Breast epithelium (tissue), 4 donors: Measurements from ENCODE around the gene SH3BP1. TPM values are rescaled to one million over a fixed set of nuclear protein-coding genes. Genes with fewer than 3 reads are reported as not detected.
"Not testable (repeated sequence)": the region's sequence is repeated elsewhere in the genome, so short reads cannot be mapped to it uniquely, and the experiment has no call there.

Source experiments
- DNase-seq, 2 donors: peaks; one replicate each; pipeline ENCODE4 v3.0.0-alpha.2; 2019; ENCODE audit warnings: low spot score in 2 of 2
- H3K27ac ChIP-seq, 2 donors: fragments of 200-600 bp; sonication (generic) in 1 of 2; one replicate each; pipeline ENCODE4 v1.5.1; 2016 to 2019; ENCODE audit warnings: mild to moderate bottlenecking in 1 of 2
- H3K27me3 ChIP-seq, 2 donors: fragments of 200-600 bp; sonication (generic) in 1 of 2; one replicate each; pipeline versions ENCODE4 v1.5.1 to v1.6.0; 2017 to 2019; ENCODE audit warnings: control low read depth in 1 of 2, mild to moderate bottlenecking in 1 of 2
- H3K36me3 ChIP-seq: fragments of 200-600 bp; one replicate; pipeline ENCODE4 v1.5.1; 2019
- H3K4me1 ChIP-seq, 2 donors: fragments of 200-600 bp; sonication (generic); one replicate each; pipeline ENCODE4 v1.5.1; 2016 to 2019; ENCODE audit warnings: control low read depth in 1 of 2
- H3K4me3 ChIP-seq, 3 donors: fragments of 200-600 bp; sonication (generic); 1 replicate in 2 of 3; 2 replicates in 1 of 3; pipeline ENCODE4 v1.5.1; 2016 to 2019; ENCODE audit warnings: mild to moderate bottlenecking in 3 of 3, moderate library complexity in 2 of 3
- H3K9me3 ChIP-seq, 2 donors: fragments of 200-600 bp; sonication (generic) in 1 of 2; one replicate each; pipeline ENCODE4 v1.5.1; 2016 to 2019; ENCODE audit warnings: control low read depth in 1 of 2
- POLR2A ChIP-seq: fragments of 450-650 bp; IDR thresholded peaks from one replicate; pipeline ENCODE4 v1.6.1; 2016; ENCODE audit warnings: antibody characterized with exemption, mild to moderate bottlenecking, moderate library complexity
- POLR2AphosphoS5 ChIP-seq, 3 donors: sonication (generic); formaldehyde crosslinking; IDR thresholded peaks; one replicate each; pipeline ENCODE4 v1.6.1; 2017; ENCODE audit warnings: antibody characterized with exemption in 3 of 3
- intact Hi-C: fragments of 100-400 bp; cut with DNase I; formaldehyde crosslinking; loops from one replicate; pipeline ENCODE4 v1.15.1; 2023; ENCODE audit warnings: low total_unique reads
- total RNA-seq, 3 donors: library from RNA; depleted of rRNA; stranded (reverse); fragments of >200 nt; gene quantifications; one replicate each; pipeline ENCODE4 v1.1.0, GENCODE V29; 2016
- TF ChIP-seq, protein P1 (sequence below), 3 donors: fragments of 450-650 bp; IDR thresholded peaks; one replicate each; pipeline ENCODE4 v1.5.1; 2016 to 2017; ENCODE audit warnings: antibody characterized with exemption in 3 of 3, mild to moderate bottlenecking in 3 of 3, moderate library complexity in 3 of 3

The SH3BP1 gene
- total RNA-seq, 3 donors from 2014 or later: 3.8 to 8.8 (median 7.3) TPM

DNA sequence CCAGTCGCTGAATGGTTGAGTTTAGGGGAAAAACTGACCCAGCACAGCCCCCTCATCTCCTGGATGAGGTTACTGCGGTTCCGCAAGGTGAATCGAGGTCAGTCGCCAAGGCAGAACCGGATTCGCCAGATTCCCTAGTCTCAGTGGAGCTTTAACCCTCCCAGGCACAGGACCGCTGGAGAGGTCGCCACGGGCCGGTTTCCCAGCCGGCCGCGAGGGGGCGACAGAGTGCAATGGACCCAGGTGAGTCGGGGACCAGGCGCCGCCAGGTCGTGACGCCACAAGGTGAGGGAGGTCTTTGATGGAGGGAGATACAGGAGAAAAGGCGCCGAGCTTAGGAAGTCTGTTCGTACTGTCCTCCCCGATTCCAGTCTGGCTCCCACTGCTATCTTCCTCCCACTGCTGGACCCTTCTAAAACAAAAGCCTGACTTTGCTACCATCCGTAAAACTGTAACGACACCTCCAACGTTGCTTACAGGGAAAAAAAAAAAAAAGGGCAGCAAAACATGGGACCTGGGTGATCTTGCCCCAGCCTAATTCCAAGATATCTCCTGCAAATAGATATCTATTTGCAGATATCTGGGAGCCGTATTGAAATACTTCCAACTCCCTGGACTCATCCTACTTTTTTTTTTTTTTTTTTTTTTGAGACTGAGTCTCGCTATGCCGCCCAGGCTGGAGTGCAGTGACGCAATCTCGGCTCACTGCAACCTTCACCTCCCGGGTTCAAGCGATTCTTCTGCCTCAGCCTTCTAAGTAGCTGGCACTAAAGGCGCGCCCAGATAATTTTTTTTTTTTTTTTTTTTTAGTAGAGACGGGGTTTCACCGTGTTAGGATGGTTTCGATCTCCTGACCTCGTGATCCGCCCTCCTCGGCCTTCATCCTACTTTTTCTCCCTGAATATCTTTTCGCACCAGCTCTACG, 32.2 kb upstream of the SH3BP1 start:
- Histone ChIP-seq H3K27me3 (no peaks in the 10 kb centered on the region), H3K36me3 (no peaks in the 10 kb centered on the region), H3K4me3 (peak overlapping the region; percentile 79 to 96 (median 95)), H3K4me1 (peaks cover 0 to 11% of the 10 kb centered on the region in 2 donors), H3K27ac (peak overlapping the region; percentile 95 to 96), H3K9me3 (no peaks in the 10 kb centered on the region)
- TF ChIP-seq POLR2AphosphoS5 (IDR thresholded peaks at IDR 0.05) (peak; percentile 54 to 81 (median 58)), POLR2A (no peak)
- TF ChIP-seq, protein P1, sequence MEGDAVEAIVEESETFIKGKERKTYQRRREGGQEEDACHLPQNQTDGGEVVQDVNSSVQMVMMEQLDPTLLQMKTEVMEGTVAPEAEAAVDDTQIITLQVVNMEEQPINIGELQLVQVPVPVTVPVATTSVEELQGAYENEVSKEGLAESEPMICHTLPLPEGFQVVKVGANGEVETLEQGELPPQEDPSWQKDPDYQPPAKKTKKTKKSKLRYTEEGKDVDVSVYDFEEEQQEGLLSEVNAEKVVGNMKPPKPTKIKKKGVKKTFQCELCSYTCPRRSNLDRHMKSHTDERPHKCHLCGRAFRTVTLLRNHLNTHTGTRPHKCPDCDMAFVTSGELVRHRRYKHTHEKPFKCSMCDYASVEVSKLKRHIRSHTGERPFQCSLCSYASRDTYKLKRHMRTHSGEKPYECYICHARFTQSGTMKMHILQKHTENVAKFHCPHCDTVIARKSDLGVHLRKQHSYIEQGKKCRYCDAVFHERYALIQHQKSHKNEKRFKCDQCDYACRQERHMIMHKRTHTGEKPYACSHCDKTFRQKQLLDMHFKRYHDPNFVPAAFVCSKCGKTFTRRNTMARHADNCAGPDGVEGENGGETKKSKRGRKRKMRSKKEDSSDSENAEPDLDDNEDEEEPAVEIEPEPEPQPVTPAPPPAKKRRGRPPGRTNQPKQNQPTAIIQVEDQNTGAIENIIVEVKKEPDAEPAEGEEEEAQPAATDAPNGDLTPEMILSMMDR (IDR thresholded peaks at IDR 0.05): peak; percentile 94 to 99 (median 96)
- peak; percentile 95 for DNase-seq
- intact Hi-C loops: no loop called here

DNA sequence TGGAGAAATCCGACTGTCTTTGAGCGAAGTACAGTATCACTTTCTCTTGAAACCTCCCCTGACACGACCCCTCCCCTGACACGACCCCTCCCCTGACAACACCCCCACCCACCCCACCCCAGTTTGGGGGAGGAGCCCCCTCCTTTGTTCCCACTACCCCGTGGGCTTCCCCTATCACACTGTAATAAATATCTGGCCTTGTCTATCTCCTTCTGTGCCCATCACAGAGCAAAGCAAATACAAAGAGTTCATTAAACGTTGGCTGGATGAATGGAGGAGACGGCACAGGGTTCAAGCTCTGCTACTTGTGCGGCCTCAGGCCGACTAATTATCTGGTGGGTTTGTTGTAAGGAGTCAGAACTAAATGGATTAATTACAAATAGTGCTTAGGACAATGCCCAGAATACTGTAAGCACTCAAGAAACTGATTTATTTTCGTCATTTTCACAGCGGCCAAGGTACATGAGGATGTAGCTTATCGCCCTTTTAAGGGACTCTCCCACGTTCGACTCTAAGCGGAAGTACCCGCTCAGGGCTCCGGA, 31.5 kb upstream of the SH3BP1 start:
- Histone ChIP-seq H3K36me3 (no peaks in the 10 kb centered on the region), H3K27ac (peak overlapping the region; percentile 95 to 96), H3K4me1 (peaks cover 0 to 11% of the 10 kb centered on the region in 2 donors), H3K9me3 (no peaks in the 10 kb centered on the region), H3K4me3 (peak overlapping the region; percentile 79 to 96 (median 95)), H3K27me3 (no peaks in the 10 kb centered on the region)
- DNase-seq: no peak
- intact Hi-C loops: no loop called here
- TF ChIP-seq, protein P1 (IDR thresholded peaks at IDR 0.05): no peak
- TF ChIP-seq POLR2AphosphoS5 (IDR thresholded peaks at IDR 0.05) (no peak), POLR2A (no peak)

DNA sequence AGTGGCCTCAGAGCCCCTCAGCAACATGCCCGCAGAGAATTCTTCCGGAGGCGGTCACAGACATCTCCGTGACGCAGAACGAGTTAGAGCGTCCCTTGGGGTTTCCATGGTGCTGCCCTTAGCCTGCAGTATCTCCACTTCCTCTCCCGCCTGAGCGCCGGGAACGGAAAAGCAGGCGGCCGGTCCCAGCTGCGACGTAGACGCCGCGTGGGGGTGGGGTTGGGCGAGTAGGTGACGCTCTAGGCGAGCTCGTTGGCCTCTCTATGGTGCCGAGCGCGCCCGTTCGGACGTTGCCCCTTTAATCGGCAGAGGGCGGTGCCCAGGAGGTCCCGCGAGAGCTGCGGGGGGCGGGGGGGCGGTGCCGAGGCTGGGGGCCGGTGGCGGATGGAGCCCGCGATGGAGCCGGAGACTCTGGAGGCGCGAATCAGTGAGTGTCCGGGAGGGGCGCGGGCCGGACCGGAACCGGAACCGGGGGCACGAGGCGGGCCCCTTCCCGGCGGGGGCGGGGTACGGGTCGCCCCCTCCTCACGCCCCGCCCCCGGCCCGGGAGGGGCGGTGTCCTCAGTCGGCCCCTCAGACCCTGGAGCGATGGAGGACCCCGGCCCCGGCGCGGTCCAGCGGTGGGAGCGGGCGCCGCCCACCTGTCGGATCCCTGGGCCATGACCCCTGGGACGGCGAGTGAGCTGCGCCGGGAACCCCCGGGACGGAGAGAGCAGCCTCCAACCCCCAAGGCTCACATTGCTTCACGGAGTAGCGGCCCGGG, 30.8 kb upstream of the SH3BP1 start, which contains the start of gene GGA1:
Gene GGA1 (plus strand): TSS at position 358 of the 763 bp plus-strand sequence. CDS start 27 bp downstream, at position 385.
- peak; percentile 53 for TF ChIP-seq POLR2A
- peak; percentile 93 to 96 (median 94) for TF ChIP-seq POLR2AphosphoS5 (IDR thresholded peaks at IDR 0.05)
- TF ChIP-seq, protein P1 (IDR thresholded peaks at IDR 0.05): peak in 1 of 3 donors; percentile 21
- Histone ChIP-seq H3K4me1 (peaks cover 0 to 11% of the 10 kb centered on the region in 2 donors), H3K27ac (peak within 1 kb of the TSS; percentile 95 to 96), H3K9me3 (no peaks in the 10 kb centered on the region), H3K36me3 (no peaks in the 10 kb centered on the region), H3K4me3 (peak within 1 kb of the TSS; percentile 79 to 96 (median 95)), H3K27me3 (no peaks in the 10 kb centered on the region)
- intact Hi-C loops: no loop called here
- DNase-seq: peak; percentile 95

DNA sequence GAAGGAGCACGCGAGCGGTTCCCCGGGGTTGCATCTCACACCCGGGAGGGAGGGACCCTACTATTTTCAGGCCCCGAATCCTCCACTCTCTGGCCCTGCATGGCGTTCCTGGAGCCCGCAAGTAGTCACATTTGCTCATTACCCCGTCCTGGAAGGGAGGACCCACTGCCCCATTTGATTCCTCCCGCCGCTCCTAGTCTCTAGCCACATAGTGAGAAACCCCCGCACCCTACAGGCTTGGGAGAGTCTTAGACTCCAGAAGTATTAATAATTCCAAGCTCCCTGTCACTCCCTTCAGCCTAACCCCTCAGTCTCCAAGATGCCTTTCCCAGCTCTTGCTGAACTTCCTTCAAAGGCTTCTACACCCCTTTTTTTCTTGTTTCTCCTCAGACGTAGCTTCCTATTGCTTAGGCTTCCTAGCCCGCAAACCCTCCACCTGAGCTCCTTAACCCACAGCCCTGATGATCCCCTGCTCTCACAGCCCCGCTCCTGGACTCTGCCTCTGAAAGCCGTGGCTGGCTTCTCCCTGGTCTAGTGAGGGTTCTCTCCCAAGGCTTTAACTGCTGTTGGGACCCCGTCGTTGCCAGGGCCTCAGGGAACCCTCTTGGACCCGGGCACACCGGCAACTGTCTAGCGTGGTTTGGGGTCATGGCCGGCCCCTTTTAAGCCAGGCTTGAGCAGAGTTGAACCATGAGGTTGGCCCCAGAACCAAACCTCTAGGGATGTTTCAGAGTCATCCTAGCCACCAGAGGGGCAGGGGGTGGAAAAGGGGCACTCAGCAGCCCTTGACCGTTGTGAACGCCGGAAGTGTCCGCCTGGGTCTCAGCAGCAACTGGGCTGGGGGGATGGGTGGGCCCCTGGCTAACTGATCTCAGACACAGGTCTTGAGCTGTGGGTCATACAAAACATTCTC, 30.0 kb upstream of the SH3BP1 start:
- Histone ChIP-seq H3K4me3 (peak overlapping the region; percentile 79 to 96 (median 95)), H3K27ac (peak overlapping the region; percentile 95 to 96), H3K27me3 (no peaks in the 10 kb centered on the region), H3K9me3 (no peaks in the 10 kb centered on the region), H3K4me1 (peaks cover 0 to 11% of the 10 kb centered on the region in 2 donors), H3K36me3 (no peaks in the 10 kb centered on the region)
- TF ChIP-seq, protein P1 (IDR thresholded peaks at IDR 0.05): no peak
- TF ChIP-seq POLR2AphosphoS5 (IDR thresholded peaks at IDR 0.05) (no peak), POLR2A (no peak)
- DNase-seq: no peak
- intact Hi-C loops: no loop called here

DNA sequence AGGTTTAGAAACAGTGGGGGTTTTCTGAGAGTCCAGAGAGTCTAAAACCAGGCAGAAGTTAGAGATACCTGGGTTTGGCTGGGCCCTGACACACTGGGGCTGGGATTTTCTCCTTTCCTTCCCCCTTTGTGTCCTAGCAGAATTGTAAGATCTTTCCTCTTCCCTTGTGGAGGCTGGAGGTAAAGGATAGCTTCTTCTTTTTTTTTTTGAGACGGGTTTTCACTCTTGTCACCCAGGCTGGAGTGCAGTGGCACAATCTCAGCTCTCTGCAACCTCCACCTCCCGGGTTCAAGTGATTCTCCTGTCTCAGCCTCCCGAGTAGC, 29.4 kb upstream of the SH3BP1 start:
- intact Hi-C loops, H3K9me3 ChIP-seq, DNase-seq, H3K27me3 ChIP-seq, H3K36me3 ChIP-seq: not testable (repeated sequence)
- Histone ChIP-seq H3K4me1 (peaks cover 0 to 11% of the 10 kb centered on the region in 2 donors), H3K4me3 (peak overlapping the region; percentile 79 to 96 (median 95)), H3K27ac (peak overlapping the region; percentile 95 to 96)
